Measurements from ENCODE around the gene DCP1A.

- no peak for TF ChIP-seq CTCF (IDR thresholded peaks at IDR 0.05; ENCODE audit: low read length)
- no peak for TF ChIP-seq EZH2 (IDR thresholded peaks at IDR 0.05; ENCODE audit: borderline replicate concordance, low read length)
Measured at GRCh38 chr3:53379898-53380297, 32.6 kb upstream of the DCP1A start.

Measured in OCI-LY1 (cell line).